Stimulated activated CD8-positive, alpha-beta memory T cell treated with anti-CD3 and anti-CD28 coated beads, Interleukin-15, amount 100 ng/mL, for 48 hours (primary cell): ENCODE measurements around the gene PNRC1.
"Not testable (repeated sequence)": the region's sequence is repeated elsewhere in the genome, so short reads cannot be mapped to it uniquely, and the experiment has no call there.

Source experiments
- DNase-seq, 2 donors: peaks; one replicate each; pipeline ENCODE4 v3.0.0-alpha.2; 2020; ENCODE audit warnings: low read depth in 2 of 2

PNRC1 gene

GRCh38 chr6:89080281-89081128 is at the start of gene PNRC1:
Gene PNRC1, plus strand, starts transcription at chr6:89080751. Its CDS starts 144 bp downstream, at chr6:89080895.
- DNase-seq = peak; percentile 100

GRCh38 chr6:89032599-89032998 is 48.0 kb upstream of the PNRC1 start:
- DNase-seq = no peak

- no peak for DNase-seq
These were observed 47.1 kb upstream of the PNRC1 start for GRCh38 chr6:89033461-89033860.

- DNase-seq = not testable (repeated sequence)
These were observed 46.4 kb upstream of the PNRC1 start for GRCh38 chr6:89034116-89034515.

GRCh38 chr6:89034586-89035251 is 45.8 kb upstream of the PNRC1 start:
- DNase-seq = no peak

- no peak for DNase-seq
These were observed 45.1 kb upstream of the PNRC1 start for GRCh38 chr6:89035252-89036101.

GRCh38 chr6:89037141-89037900 is 43.2 kb upstream of the PNRC1 start:
- no peak for DNase-seq

- DNase-seq = not testable (repeated sequence)
These were observed 42.7 kb upstream of the PNRC1 start for GRCh38 chr6:89037901-89038293.

GRCh38 chr6:89042664-89043063 is 37.9 kb upstream of the PNRC1 start:
- DNase-seq = no peak

- DNase-seq = no peak
These were observed 36.1 kb upstream of the PNRC1 start for GRCh38 chr6:89044328-89045010.

- no peak for DNase-seq
These were observed 35.6 kb upstream of the PNRC1 start for GRCh38 chr6:89045011-89045387.

GRCh38 chr6:89045576-89045975 is 35.0 kb upstream of the PNRC1 start:
- DNase-seq = no peak

GRCh38 chr6:89047473-89047872 is 33.1 kb upstream of the PNRC1 start:
- DNase-seq = no peak

GRCh38 chr6:89048288-89048923 is 32.1 kb upstream of the PNRC1 start:
- DNase-seq = no peak

GRCh38 chr6:89048985-89049384 is 31.6 kb upstream of the PNRC1 start:
- no peak for DNase-seq

GRCh38 chr6:89050155-89050554 is 30.4 kb upstream of the PNRC1 start:
- no peak for DNase-seq

- DNase-seq = no peak
These were observed 29.9 kb upstream of the PNRC1 start for GRCh38 chr6:89050697-89051096.

GRCh38 chr6:89051676-89052075 is 28.9 kb upstream of the PNRC1 start:
- no peak for DNase-seq

GRCh38 chr6:89054208-89054607 is 26.3 kb upstream of the PNRC1 start:
- no peak for DNase-seq

GRCh38 chr6:89057759-89058158 is 22.8 kb upstream of the PNRC1 start:
- no peak for DNase-seq
